Activated T-cell treated with anti-CD3 and anti-CD28 coated beads for 1 hour (primary cell): ENCODE data around the gene MKLN1.
"Not testable (repeated sequence)": the region's sequence is repeated elsewhere in the genome, so short reads cannot be mapped to it uniquely, and the experiment has no call there.

Experiments used
- DNase-seq: peaks from one replicate; pipeline ENCODE4 v3.0.0-alpha.2; 2020; ENCODE audit warnings: low read depth

The MKLN1 gene

DNA sequence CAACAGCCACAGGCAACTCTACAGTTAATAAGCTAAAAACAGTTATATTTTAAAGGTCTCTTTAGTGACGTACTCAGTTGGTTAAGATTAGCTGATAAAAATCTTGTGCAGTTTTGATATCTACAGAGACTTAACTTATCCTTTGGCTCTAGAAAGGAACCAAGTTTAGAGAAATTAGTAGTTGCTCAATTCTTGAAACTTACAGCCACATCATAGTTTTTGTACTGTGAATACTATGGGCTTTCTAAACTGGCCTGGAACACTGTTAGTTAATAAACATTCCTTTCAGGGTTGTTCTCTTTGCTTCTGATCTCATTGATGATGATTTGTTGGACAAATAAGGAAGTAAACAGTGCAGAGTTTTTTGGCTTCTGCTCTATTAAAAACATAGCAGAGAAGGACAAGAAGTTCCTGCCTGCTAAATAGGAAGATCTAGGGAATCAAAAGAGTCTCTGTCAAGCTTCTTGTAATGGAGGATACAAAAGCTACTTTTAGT lies 73.1 kb downstream of the MKLN1 start:
- DNase-seq: no peak

GRCh38 chr7:131401194-131401593 lies 73.5 kb downstream of the MKLN1 start:
- DNase-seq: no peak

- DNase-seq: no peak
These were observed 75.6 kb downstream of the MKLN1 start for GRCh38 chr7:131403322-131403721.

- no peak for DNase-seq
These were observed 76.7 kb downstream of the MKLN1 start for GRCh38 chr7:131404226-131404911.

- DNase-seq: no peak
These were observed 81.6 kb downstream of the MKLN1 start for GRCh38 chr7:131409129-131409766.

GRCh38 chr7:131412031-131412430 lies 84.4 kb downstream of the MKLN1 start:
- DNase-seq: no peak

DNA sequence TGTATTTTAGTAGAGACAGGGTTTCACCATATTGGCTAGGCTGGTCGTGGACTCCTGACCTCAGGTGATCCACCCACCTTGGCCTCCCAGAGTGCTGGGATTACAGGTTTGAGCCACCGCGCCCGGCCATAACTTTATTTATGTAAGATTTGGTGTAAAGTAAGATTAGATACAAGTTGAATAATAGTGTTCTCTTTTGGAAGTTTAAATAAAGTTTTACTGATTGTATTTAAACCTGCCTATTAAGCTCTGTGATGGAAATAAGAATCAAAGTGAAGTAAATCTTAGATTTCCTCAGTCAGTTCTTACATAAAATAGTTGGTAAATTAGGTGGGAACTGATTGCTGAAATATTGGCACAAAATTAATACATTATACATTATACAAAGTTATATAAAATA lies 86.0 kb downstream of the MKLN1 start:
- DNase-seq: no peak

DNA sequence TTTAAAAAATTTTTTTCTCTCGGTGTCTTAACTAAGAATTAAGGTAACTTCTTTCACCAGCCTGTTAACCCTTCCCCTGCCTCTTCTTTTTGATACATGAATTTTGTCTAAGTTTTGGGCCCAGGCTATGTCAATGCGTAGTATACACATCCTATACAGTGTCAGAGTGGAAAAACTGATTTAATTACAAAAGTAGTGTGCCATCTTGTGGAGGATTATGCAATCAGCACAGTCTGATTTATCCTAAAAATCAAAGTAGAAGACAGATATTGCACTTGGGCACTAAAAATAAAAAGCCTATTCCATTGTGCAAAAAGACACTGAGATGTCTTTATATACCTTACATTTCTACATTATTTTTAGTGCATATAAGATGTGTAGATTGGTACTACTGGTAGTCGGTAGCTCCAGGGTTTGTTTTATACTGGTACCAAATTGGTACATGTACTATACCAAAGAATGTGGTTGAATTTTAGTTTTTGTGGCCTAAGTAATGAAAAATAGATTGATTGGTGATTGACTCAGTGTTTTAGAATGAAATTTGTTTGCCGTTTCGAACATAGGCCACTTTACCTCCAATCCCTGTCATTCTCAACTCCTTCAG lies 96.6 kb downstream of the MKLN1 start:
- DNase-seq: no peak

DNA sequence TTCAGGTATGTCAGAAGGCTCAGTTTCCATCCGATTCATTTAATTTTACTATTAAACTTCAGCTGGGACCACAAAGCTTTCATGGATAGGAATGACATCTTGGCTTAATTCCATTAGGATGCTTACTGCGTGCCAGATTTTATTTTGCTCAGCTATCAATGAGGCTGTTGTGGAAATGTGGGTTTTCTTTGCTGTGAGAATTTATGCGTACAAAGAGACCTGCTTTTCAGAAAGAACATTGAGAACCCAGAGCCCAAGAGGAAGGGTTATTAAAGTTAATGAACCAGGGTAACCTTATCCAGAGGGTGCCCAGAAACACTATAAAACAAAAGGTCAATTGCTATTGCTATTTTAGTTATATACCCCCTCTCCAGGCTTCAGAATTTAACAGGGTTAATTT lies 98.3 kb downstream of the MKLN1 start:
- no peak for DNase-seq

- DNase-seq: not testable (repeated sequence)
These were observed 103.2 kb downstream of the MKLN1 start for GRCh38 chr7:131430826-131431225.

GRCh38 chr7:131431289-131431688 lies 103.6 kb downstream of the MKLN1 start:
- no peak for DNase-seq

DNA sequence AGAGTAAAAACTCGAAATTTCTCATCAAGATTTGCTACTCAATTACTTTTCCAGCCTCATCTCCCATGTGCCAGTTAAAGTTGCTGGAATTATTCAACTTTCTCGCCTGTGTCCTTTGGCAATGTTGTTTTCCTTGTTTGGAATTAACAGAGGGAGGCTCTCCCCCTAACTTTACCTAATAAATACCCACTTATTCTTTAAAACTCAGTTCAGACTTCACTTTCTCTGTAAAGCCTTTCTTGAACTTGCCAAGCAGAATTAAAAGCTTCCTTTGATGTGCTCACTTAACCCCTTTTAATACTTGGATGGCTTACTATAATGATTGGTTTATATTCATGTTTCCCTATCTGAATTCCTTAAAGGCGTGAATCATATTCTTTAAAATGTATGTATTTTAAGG lies 104.1 kb downstream of the MKLN1 start:
- DNase-seq: no peak

GRCh38 chr7:131436384-131436783 lies 108.7 kb downstream of the MKLN1 start:
- DNase-seq: no peak

GRCh38 chr7:131438969-131439368 lies 111.3 kb downstream of the MKLN1 start:
- DNase-seq: no peak

DNA sequence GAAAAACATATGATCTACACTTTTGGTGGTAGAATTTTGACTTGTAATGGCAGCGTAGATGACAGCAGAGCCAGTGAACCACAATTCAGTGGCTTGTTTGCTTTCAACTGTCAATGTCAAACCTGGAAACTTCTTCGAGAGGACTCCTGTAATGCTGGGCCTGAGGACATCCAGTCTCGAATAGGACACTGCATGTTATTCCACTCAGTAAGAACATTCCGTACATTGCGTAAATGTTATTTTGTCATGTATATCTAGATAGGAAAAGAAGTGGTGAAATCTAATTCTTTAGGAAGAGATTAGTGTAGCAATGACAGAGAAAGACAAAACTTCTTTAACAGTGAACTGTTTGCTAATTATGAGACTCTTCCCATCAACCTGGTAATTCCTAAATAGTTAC lies 115.8 kb downstream of the MKLN1 start:
- DNase-seq: no peak

DNA sequence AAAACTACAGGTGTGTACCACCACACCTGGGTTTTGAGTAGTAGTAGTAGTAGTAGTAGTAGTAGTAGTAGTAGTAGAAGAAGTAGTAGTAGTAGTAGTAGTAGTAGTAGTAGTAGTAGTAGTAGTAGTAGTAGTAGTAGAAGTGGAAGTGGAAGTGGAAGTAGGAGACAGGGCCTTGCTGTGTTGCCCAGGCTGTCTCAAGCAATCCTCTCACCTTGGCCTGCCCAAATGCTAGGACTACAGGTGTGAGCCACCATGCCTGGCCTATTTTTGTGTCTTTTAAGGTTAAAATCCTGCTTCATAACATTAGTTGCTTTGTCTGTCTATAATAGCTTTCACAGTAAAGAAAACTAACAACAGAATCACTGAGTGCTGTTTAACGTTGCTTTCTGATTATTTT lies 117.0 kb downstream of the MKLN1 start:
- no peak for DNase-seq

GRCh38 chr7:131449373-131449902 lies 121.8 kb downstream of the MKLN1 start:
- DNase-seq: no peak

- no peak for DNase-seq
These were observed 126.8 kb downstream of the MKLN1 start for GRCh38 chr7:131454498-131454897.

DNA sequence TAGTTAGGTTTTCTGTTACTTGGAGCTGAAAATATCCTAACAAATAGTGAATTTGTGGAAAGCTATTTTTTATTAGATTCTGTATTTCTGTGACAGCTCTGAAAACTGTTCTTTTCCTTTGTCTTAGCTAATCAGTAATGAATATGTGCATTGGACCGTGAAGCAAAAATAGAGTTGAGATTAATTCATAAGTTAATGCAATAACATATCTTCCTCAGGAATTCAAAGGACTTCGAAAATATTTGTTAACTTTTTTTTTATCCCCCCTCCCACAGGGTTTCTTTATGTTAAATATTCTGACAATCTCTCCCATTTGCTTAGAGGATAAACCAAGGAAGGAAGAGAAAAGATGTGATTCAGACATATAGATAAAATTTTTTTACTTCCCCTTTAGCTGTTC lies 127.3 kb downstream of the MKLN1 start:
- no peak for DNase-seq

GRCh38 chr7:131455546-131455945 lies 127.9 kb downstream of the MKLN1 start:
- no peak for DNase-seq

DNA sequence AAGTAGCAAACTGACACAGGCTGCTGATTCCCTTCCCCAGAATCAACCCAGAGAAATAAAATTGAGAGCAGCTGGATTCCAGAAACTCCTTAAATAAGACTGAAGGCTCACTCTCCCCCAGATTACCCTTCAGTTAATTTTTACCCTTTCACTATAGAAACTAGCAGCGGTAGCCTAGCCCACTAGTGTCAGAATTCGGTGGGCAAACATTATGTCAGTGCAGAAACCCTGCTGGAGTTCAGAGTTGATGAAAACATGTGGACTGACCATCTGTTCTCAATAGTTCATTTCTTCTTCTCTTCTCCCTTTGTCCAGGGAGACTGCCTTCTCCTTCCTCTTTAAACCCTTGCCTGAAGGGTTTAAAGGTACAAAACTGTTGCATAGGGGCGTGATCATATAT lies 128.7 kb downstream of the MKLN1 start:
- DNase-seq: no peak

DNA sequence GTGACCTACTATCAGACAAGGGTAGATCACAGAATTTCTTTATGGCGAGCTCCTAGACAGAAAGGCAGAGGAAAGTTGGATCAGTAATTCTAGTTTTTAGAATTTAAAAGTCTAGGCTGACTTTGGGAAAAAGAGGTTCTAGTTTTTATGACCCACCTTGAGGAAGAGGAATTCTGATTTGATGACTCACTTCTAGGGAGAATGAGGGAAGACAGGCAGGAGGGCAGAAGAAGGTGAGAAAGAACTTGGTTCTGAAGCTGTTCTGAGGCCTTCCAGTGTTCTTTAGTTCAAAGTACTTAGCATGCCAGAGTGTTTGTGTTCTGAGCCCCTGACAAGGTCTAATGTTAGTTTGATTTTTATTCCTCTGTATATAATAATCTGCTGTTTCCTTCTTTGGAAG lies 131.6 kb downstream of the MKLN1 start:
- DNase-seq: no peak

- no peak for DNase-seq
These were observed 134.4 kb downstream of the MKLN1 start for GRCh38 chr7:131462059-131462458.
